HuH-7 (cell line): Measurements from ENCODE around the gene ATP2C2.

ENCODE experiments used
- DNase-seq: peaks from one replicate; pipeline ENCODE4 v3.0.0; 2011; ENCODE audit warnings: low spot score

The ATP2C2 gene

DNA sequence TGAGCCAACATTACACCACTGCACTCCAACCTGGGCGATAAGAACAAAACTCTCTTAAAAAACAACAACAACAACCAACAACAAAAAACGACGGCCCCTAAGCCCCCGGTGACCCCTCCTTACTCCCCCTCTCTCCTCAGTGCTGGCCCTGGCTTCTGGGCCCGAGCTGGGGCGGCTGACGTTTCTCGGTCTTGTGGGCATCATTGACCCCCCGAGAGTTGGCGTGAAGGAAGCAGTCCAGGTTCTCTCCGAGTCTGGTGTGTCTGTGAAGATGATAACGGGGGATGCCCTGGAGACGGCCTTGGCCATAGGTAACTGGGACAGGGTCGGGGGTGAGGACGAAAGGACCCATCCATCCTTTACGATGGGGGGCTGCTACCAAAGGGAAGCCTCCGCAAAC, 83.4 kb downstream of the ATP2C2 start:
- DNase-seq: no peak

DNA sequence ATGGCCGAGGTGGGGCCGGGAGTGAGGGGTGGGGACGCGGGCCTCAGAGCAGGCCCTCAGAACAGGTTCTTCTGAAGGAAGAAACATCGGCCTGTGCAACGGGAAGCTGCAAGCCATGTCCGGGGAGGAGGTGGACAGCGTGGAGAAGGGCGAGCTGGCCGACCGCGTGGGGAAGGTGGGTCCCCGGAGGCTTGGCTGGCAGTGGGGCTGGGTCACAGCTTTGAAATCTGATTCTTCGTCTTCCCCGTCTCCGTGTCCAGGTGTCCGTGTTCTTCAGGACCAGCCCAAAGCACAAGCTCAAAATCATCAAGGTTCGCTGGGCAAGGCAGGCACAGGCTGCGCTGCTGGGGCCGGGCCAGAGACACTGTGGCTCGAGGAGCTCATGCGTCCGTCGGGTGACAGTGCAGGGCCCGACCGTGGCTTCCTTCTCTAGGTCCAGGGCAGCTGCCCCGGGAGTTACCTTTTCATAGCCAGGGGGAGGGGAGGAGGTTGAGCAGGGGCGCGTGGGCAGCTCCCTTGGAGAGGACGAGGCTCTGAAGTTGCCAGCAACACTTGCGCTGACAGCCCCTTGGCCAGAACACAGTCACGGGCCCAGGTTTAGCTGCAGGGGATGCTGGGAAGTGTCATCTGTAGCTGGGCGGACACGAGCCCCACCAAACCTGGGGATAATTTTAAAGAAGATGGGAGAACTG, 84.9 kb downstream of the ATP2C2 start:
- no peak for DNase-seq

DNA sequence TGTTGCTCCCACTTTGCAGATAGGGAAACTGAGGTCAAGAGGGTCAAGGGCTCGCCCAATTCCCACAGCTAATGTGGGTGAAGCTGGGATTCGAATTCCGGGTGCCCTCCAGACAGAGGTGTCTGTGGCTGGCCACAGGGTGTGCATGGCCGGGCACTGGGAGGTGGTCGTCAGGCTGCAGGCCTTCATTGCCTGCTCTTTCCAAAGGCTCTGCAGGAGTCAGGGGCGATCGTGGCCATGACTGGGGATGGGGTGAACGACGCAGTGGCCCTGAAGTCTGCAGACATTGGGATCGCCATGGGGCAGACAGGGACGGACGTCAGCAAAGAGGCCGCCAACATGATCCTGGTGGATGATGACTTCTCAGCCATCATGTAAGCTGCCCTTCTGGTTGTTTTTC, 86.3 kb downstream of the ATP2C2 start:
- no peak for DNase-seq

DNA sequence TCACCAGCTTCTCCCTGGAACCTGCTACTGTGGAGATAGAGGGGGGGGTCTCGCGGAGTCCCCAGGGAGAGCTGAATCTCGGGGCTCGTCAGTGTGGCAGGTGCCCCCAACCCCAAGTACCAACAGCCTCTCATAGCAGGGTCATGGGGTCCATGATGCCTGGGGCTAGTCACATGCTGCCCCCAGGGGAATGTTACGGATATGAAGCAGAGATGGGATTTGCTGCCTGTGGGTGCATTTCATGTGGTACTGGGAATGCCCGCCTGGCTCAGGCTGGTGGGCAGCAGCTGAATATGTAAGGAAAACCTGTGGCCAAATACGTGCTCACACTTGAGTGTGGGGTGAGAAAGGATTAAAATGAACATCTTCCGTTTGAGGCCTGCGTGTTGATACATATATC, 86.7 kb downstream of the ATP2C2 start:
- DNase-seq: no peak

DNA sequence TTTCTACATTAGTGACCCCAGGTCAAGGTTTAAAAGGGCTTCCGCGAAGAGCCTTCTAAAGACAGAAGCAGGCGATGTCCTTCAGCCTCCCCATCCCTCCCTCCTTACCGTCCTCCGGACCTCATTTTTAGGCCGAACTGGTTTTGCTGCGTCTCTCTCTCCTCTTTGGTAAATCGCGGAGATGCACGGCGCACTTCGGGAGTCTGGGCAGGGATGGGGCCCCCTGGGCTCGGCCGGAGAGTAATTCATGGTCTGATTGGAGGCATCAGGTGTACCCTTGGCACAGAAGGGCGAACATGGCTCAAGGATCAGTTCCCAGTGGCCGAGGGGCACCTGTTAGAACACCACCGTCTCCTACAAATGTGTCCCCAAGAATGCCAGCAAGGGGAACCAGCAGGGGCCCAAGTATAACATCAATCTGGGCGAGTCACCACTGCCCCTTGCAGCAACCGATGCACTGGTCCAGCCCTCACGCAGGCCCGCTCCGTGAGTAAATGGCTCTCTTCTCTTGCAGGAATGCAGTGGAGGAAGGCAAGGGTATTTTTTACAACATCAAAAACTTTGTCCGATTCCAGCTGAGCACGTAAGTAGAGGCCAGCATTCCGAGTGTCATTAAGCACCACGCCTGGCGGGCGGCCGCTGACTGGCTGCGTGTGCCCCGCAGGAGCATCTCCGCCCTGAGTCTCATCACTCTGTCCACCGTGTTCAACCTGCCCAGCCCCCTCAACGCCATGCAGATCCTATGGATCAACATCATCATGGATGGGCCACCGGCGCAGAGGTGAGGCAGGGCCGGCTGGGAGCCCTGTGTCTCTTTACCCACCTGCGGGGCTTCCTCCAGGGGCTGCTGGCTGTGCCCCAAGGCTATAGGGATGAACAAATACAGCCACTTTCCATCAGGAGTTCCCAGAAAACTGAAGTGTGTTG, 90.5 kb downstream of the ATP2C2 start:
- DNase-seq: no peak

DNA sequence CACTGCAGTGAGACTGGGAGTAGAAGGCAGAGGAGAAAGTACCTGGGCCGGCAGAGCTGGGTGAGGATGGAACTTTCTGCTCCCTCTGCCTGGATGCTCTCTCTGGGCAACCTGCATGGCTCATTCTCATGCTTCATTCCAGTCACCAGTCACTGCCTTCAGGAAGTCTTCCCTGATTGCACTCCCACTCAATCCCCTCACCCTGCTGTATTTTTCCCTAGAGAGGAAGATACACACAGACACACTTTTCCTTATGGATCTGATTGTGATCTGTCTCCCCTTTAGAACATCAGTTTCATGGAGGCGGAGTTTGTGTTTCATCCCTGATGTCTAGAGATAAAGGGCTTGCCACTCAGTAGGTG, 91.2 kb downstream of the ATP2C2 start:
- DNase-seq: no peak

- no peak for DNase-seq
Observed at GRCh38 chr16:84459941-84460405, 91.6 kb downstream of the ATP2C2 start.

GRCh38 chr16:84460406-84461028, 92.2 kb downstream of the ATP2C2 start:
- DNase-seq: no peak

- no peak for DNase-seq
Observed at GRCh38 chr16:84461029-84461412, 92.7 kb downstream of the ATP2C2 start.

DNA sequence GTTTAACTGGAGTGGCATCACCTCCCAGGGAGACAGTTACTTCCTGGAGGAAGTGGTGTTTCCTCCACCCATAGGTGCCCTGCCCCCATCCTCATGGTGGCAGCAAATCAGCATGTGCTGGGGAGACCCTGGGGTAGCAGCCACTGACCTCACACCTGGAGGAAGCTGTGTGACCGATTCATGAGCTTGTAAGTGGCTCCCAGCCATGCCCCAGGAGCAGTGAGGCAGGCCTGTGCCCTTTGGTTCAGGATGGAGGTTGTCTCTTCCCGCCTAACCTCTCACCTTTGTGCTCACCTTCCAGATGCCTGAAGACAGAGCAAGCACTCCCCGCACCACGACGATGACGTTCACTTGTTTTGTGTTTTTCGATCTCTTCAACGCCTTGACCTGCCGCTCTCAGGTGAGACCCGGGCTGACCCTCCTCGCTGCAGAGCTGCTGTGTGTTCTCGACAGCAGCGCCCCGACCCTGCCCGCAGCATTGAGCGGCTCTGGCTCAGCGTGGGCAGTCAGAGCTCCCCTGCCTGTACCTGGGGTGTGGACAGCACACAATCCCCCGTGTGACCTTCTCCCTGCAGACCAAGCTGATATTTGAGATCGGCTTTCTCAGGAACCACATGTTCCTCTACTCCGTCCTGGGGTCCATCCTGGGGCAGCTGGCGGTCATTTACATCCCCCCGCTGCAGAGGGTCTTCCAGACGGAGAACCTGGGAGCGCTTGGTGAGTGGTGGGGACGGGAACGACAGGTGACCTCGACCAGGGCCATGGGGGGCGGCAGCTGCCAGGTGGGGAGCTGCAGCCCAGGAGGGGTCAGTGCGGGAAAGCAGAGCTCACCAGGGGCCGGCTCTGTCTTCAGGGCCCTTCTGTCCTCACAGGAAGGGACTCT, 93.3 kb downstream of the ATP2C2 start:
- DNase-seq: no peak

DNA sequence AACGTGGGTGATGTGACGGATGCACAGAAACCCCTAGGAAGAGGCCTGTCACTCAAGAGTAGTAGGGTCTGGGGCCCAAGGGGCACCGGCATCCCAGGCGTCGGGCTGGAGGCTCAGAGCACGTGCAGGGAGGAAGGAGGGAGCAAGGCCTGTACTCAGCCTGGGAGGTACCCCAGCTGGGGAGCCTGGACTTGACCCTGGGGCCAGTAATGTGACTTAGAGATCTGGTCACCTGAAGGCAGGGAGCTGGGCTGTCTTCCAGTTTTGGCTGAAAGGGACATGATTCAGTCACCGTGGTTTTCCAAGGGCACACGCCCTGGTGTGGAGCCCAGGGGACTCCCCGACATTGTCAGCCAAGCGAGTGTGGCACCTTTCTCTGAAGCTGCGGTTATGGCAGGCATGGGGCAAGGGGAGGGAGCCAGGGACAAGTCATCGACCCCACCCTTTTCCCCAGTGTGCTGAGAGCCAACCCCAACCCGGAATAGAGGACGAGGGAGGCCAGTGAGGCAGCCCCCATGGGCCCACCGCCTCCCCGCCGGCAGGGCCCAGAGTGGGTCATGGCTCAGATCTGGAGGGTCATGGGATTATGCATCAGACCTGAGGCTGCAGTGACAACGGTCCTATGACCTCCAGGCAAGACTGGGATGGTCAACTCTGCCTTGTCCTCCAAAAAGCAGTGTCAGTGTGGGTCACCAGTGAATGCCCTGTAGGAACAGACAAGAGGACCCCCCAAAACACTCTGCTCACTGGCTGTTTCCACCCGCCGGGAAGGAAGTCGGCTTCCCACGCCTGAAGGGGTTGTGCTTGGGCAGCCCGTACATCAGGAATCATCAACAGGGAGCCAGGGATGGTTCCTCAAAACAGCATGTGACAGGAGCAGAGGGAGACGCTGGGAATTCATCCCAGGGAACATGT, 94.2 kb downstream of the ATP2C2 start:
- DNase-seq: no peak

GRCh38 chr16:84463221-84463620, 94.9 kb downstream of the ATP2C2 start:
- no peak for DNase-seq

GRCh38 chr16:84464116-84464515, 95.8 kb downstream of the ATP2C2 start:
- no peak for DNase-seq

GRCh38 chr16:84465154-84465553, 96.8 kb downstream of the ATP2C2 start:
- DNase-seq: no peak

- DNase-seq: no peak
Observed at GRCh38 chr16:84466692-84467091, 98.4 kb downstream of the ATP2C2 start.

- DNase-seq: no peak
Observed at GRCh38 chr16:84467256-84467655, 98.9 kb downstream of the ATP2C2 start.

- DNase-seq: no peak
Observed at GRCh38 chr16:84467709-84468108, 99.4 kb downstream of the ATP2C2 start.

- DNase-seq: no peak
Observed at GRCh38 chr16:84471316-84471715, 103.0 kb downstream of the ATP2C2 start.

GRCh38 chr16:84471966-84472365, 103.6 kb downstream of the ATP2C2 start:
- no peak for DNase-seq

DNA sequence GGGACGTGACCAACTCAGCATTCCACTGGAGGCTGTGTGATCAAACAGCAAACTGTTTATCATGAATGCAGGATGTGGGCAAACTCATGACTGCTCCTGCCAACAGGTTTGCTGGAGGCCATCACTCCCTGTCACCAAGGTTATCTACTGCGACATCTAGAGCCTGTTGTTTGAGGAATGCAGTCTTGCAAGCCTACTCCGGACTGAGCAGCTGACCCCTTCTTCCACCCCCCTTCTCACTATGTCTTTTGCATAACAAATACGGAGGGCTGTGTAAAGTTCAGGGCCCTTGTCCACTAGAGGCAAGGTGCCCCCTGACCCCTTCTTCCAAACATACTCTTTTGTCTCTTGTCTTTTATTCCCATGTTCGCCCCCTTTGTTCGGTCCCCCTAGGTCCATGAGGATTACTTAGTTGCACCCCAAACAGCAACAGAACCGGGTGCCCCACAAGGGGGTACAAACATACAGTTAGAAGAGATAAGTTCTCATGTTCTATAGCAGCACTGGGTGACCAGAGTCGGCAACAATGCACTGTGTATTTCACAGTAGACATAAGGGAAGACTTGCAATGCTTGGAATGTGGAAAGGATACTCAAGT, 107.4 kb downstream of the ATP2C2 start:
- DNase-seq: no peak
